ENCODE data around the gene POU2AF2.
"Not testable (repeated sequence)": the region's sequence is repeated elsewhere in the genome, so short reads cannot be mapped to it uniquely, and the experiment has no call there.

Gene POU2AF2

GRCh38 chr11:111285189-111286091, 39.9 kb downstream of the POU2AF2 start:
- TF ChIP-seq CTCF (conservative IDR thresholded peaks at IDR 0.05): no peak
- H3K27ac ChIP-seq: peak overlapping the region; percentile 82

- H3K27ac ChIP-seq: peak overlapping the region; percentile 14; the same call in 1 of the 2 replicates
- TF ChIP-seq CTCF (conservative IDR thresholded peaks at IDR 0.05): no peak
These were observed 46.2 kb downstream of the POU2AF2 start for GRCh38 chr11:111291764-111292163.

- not testable (repeated sequence) for H3K27ac ChIP-seq
These were observed 46.9 kb downstream of the POU2AF2 start for GRCh38 chr11:111292408-111292807.

GRCh38 chr11:111296196-111296595, 50.7 kb downstream of the POU2AF2 start:
- TF ChIP-seq CTCF (conservative IDR thresholded peaks at IDR 0.05): no peak
- no peak overlapping the region for H3K27ac ChIP-seq

- H3K27ac ChIP-seq: peak overlapping the region; percentile 6; the same call in 1 of the 2 replicates
- TF ChIP-seq CTCF (conservative IDR thresholded peaks at IDR 0.05): no peak
These were observed 52.2 kb downstream of the POU2AF2 start for GRCh38 chr11:111297696-111298095.

- TF ChIP-seq CTCF (conservative IDR thresholded peaks at IDR 0.05): no peak
- peak within 1 kb of the TSS; percentile 95 for H3K27ac ChIP-seq
These were observed 53.0 kb downstream of the POU2AF2 start, which contains the start of gene POU2AF3 for GRCh38 chr11:111298413-111299100. TSS of gene POU2AF3 (plus strand) at chr11:111298546. CDS start at chr11:111298582, 36 bp downstream.

GRCh38 chr11:111299101-111300026, 53.8 kb downstream of the POU2AF2 start:
- H3K27ac ChIP-seq: peak overlapping the region; percentile 95
- no peak for TF ChIP-seq CTCF (conservative IDR thresholded peaks at IDR 0.05)
